MM.1S (cell line): Measurements from ENCODE around the gene DECR2.
A peak's percentile ranks its signal among the peaks of the same experiment; 100 is the strongest.

Source experiments
- DNase-seq: peaks from one replicate; pipeline ENCODE4 v3.0.0-alpha.2; 2015
- H2AFZ ChIP-seq: fragments of 300-600 bp; sonication (generic); 2 replicates; pipeline ENCODE4 v1.6.0; 2016; ENCODE audit warnings: antibody characterized with exemption, low read length
- H3F3A ChIP-seq: fragments of 300-600 bp; sonication (generic); 2 replicates; pipeline ENCODE4 v1.6.1; 2016; ENCODE audit warnings: mild to moderate bottlenecking, antibody characterized with exemption, low read length, moderate library complexity, mixed read lengths; ENCODE audit not compliant: insufficient read depth
- H3K27ac ChIP-seq: fragments of 300-600 bp; sonication (generic); 2 replicates; pipeline ENCODE4 v1.5.1; 2016; ENCODE audit warnings: mild to moderate bottlenecking, low read length
- H3K27me3 ChIP-seq: fragments of 300-600 bp; sonication (generic); replicated peaks from 2 replicates; pipeline ENCODE4 v1.6.0; 2016; ENCODE audit warnings: low read length; ENCODE audit not compliant: insufficient read depth
- H3K36me3 ChIP-seq: fragments of 300-600 bp; sonication (generic); replicated peaks from 2 replicates; pipeline ENCODE4 v1.6.1; 2016; ENCODE audit warnings: mild to moderate bottlenecking, low read length, mixed read lengths; ENCODE audit not compliant: insufficient read depth
- H3K4me1 ChIP-seq: fragments of 300-600 bp; sonication (generic); 2 replicates; pipeline ENCODE4 v1.6.1; 2016; ENCODE audit warnings: low read length, mixed read lengths
- H3K4me2 ChIP-seq: fragments of 300-600 bp; sonication (generic); 2 replicates; pipeline ENCODE4 v1.6.0; 2016; ENCODE audit warnings: low read depth, low read length
- H3K4me3 ChIP-seq: fragments of 300-600 bp; sonication (generic); 2 replicates; pipeline ENCODE4 v1.5.1; 2016; ENCODE audit warnings: low read length, mixed read lengths
- H3K79me2 ChIP-seq: fragments of 300-600 bp; sonication (generic); 2 replicates; pipeline ENCODE4 v1.6.1; 2016; ENCODE audit warnings: mixed run types, low read length, mixed read lengths
- H3K9ac ChIP-seq: fragments of 300-600 bp; sonication (generic); 2 replicates; pipeline ENCODE4 v1.6.1; 2016; ENCODE audit warnings: low read length, mixed read lengths
- H3K9me2 ChIP-seq: fragments of 300-600 bp; sonication (generic); replicated peaks from 2 replicates; pipeline ENCODE4 v1.6.1; 2016; ENCODE audit warnings: mild to moderate bottlenecking, low read length, mixed read lengths; ENCODE audit not compliant: insufficient read depth
- H3K9me3 ChIP-seq: fragments of 300-600 bp; sonication (generic); replicated peaks from 2 replicates; pipeline ENCODE4 v1.6.1; 2016; ENCODE audit warnings: mild to moderate bottlenecking, low read length, mixed read lengths; ENCODE audit not compliant: insufficient read depth
- H4K20me1 ChIP-seq: fragments of 300-600 bp; sonication (generic); 2 replicates; pipeline ENCODE4 v1.6.1; 2016; ENCODE audit warnings: mild to moderate bottlenecking, low read length, moderate library complexity, mixed read lengths; ENCODE audit not compliant: insufficient read depth
- CTCF ChIP-seq: fragments of 300-600 bp; sonication (generic); IDR thresholded peaks from 2 replicates; pipeline ENCODE4 v1.5.1; 2016; ENCODE audit warnings: antibody characterized with exemption, low read length, mixed read lengths
- EZH2 ChIP-seq: fragments of 300-600 bp; sonication (generic); optimal IDR thresholded peaks from 2 replicates; pipeline ENCODE3; 2017; ENCODE audit warnings: low read depth, mild to moderate bottlenecking, antibody characterized with exemption, low read length, mixed read lengths
- EZH2phosphoT487 ChIP-seq: fragments of 300-600 bp; sonication (generic); IDR thresholded peaks from 2 replicates; pipeline ENCODE4 v1.6.1; 2018; ENCODE audit warnings: antibody characterized with exemption, low read length

The DECR2 gene

GRCh38 chr16:425740-426114 is 24.0 kb downstream of the DECR2 start:
- H3K9me2 ChIP-seq: no peaks in the 10 kb centered on the region
- H3K4me1 ChIP-seq: peaks cover 12% of the 10 kb centered on the region
- H3K36me3 ChIP-seq: no peaks in the 10 kb centered on the region
- no peak for DNase-seq
- H3K4me2 ChIP-seq: no peak overlapping the region
- no peaks in the 10 kb centered on the region for H3F3A ChIP-seq
- no peaks in the 10 kb centered on the region for H3K9me3 ChIP-seq
- H3K9ac ChIP-seq: no peak overlapping the region
- H2AFZ ChIP-seq: no peak overlapping the region
- H3K79me2 ChIP-seq: peaks cover 38% of the 10 kb centered on the region
- no peak for TF ChIP-seq CTCF
- no peak for TF ChIP-seq EZH2phosphoT487
- no peak for TF ChIP-seq EZH2
- H3K27me3 ChIP-seq: peaks cover 14% of the 10 kb centered on the region; the same call in 1 of the 2 replicates
- H3K4me3 ChIP-seq: no peak overlapping the region
- no peaks in the 10 kb centered on the region for H4K20me1 ChIP-seq
- no peak overlapping the region for H3K27ac ChIP-seq

GRCh38 chr16:426115-426905 is 24.6 kb downstream of the DECR2 start:
- DNase-seq: peak; percentile 10
- no peaks in the 10 kb centered on the region for H3K9me3 ChIP-seq
- H3K27me3 ChIP-seq: peaks cover 10% of the 10 kb centered on the region; the same call in 1 of the 2 replicates
- H4K20me1 ChIP-seq: no peaks in the 10 kb centered on the region
- H3K4me3 ChIP-seq: peak overlapping the region; percentile 72
- TF ChIP-seq CTCF (no peak), EZH2 (no peak), EZH2phosphoT487 (no peak)
- no peak overlapping the region for H3K27ac ChIP-seq
- no peaks in the 10 kb centered on the region for H3K9me2 ChIP-seq
- H3K4me1 ChIP-seq: peaks cover 12% of the 10 kb centered on the region
- H3K9ac ChIP-seq: peak overlapping the region; percentile 40; the same call in 1 of the 2 replicates
- peaks cover 42% of the 10 kb centered on the region for H3K79me2 ChIP-seq
- peak overlapping the region; percentile 46 for H2AFZ ChIP-seq
- no peaks in the 10 kb centered on the region for H3K36me3 ChIP-seq
- H3F3A ChIP-seq: no peaks in the 10 kb centered on the region
- H3K4me2 ChIP-seq: peak overlapping the region; percentile 97

GRCh38 chr16:426906-427249 is 25.2 kb downstream of the DECR2 start:
- Histone ChIP-seq H3K27ac (no peak overlapping the region), H2AFZ (no peak overlapping the region), H3K9me3 (no peaks in the 10 kb centered on the region), H3K4me3 (peak overlapping the region; percentile 72; the same call in 1 of the 2 replicates), H3K27me3 (peaks cover 10% of the 10 kb centered on the region; the same call in 1 of the 2 replicates), H3K36me3 (no peaks in the 10 kb centered on the region), H3F3A (no peaks in the 10 kb centered on the region), H3K79me2 (peaks cover 42% of the 10 kb centered on the region), H3K9ac (peak overlapping the region; percentile 40; the same call in 1 of the 2 replicates), H3K4me1 (peaks cover 12% of the 10 kb centered on the region), H3K4me2 (peak overlapping the region; percentile 97), H3K9me2 (no peaks in the 10 kb centered on the region), H4K20me1 (no peaks in the 10 kb centered on the region)
- no peak for TF ChIP-seq EZH2phosphoT487
- TF ChIP-seq EZH2: no peak
- TF ChIP-seq CTCF: no peak
- no peak for DNase-seq
